ENCODE results near the gene TSC2.
"Not testable (repeated sequence)": the region's sequence is repeated elsewhere in the genome, so short reads cannot be mapped to it uniquely, and the experiment has no call there.

DNA sequence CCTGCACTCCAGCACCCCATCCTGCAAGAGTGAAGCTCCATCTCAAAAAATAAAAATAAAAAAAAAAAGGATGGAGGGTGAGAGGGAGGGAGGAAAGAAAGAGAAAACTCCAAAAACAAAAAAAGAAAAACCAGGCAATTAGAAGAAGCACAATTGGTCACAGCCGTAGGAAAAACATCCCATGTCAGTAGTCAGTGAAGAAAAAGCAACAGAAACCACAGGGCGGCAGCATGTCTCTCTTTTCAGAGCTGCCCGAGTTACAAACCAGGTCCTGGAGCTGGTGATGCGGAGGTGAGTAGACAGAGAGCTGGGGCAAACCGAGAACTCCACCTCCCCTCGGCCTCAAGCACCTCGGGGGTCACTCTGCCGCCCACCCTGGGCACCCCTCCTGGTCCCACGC lies 73.5 kb downstream of the TSC2 start:
- TF ChIP-seq, protein P1, sequence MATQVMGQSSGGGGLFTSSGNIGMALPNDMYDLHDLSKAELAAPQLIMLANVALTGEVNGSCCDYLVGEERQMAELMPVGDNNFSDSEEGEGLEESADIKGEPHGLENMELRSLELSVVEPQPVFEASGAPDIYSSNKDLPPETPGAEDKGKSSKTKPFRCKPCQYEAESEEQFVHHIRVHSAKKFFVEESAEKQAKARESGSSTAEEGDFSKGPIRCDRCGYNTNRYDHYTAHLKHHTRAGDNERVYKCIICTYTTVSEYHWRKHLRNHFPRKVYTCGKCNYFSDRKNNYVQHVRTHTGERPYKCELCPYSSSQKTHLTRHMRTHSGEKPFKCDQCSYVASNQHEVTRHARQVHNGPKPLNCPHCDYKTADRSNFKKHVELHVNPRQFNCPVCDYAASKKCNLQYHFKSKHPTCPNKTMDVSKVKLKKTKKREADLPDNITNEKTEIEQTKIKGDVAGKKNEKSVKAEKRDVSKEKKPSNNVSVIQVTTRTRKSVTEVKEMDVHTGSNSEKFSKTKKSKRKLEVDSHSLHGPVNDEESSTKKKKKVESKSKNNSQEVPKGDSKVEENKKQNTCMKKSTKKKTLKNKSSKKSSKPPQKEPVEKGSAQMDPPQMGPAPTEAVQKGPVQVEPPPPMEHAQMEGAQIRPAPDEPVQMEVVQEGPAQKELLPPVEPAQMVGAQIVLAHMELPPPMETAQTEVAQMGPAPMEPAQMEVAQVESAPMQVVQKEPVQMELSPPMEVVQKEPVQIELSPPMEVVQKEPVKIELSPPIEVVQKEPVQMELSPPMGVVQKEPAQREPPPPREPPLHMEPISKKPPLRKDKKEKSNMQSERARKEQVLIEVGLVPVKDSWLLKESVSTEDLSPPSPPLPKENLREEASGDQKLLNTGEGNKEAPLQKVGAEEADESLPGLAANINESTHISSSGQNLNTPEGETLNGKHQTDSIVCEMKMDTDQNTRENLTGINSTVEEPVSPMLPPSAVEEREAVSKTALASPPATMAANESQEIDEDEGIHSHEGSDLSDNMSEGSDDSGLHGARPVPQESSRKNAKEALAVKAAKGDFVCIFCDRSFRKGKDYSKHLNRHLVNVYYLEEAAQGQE (IDR thresholded peaks at IDR 0.05; ENCODE audit: borderline replicate concordance): peak; percentile 40; the same call in 1 of the 2 replicates
- TF ChIP-seq, protein P1 (CRISPR knock-in tag; IDR thresholded peaks at IDR 0.05; ENCODE audit: low read depth): not testable (repeated sequence)
- TF ChIP-seq, protein P2, sequence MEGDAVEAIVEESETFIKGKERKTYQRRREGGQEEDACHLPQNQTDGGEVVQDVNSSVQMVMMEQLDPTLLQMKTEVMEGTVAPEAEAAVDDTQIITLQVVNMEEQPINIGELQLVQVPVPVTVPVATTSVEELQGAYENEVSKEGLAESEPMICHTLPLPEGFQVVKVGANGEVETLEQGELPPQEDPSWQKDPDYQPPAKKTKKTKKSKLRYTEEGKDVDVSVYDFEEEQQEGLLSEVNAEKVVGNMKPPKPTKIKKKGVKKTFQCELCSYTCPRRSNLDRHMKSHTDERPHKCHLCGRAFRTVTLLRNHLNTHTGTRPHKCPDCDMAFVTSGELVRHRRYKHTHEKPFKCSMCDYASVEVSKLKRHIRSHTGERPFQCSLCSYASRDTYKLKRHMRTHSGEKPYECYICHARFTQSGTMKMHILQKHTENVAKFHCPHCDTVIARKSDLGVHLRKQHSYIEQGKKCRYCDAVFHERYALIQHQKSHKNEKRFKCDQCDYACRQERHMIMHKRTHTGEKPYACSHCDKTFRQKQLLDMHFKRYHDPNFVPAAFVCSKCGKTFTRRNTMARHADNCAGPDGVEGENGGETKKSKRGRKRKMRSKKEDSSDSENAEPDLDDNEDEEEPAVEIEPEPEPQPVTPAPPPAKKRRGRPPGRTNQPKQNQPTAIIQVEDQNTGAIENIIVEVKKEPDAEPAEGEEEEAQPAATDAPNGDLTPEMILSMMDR (IDR thresholded peaks at IDR 0.05 in 2 of 3, conservative IDR thresholded peaks at IDR 0.05 in 1 of 3; ENCODE audit: insufficient read depth in 2 of 3, low read depth in 1 of 3, low read length in 3 of 3): peak; percentile 34 to 45 (median 42); a peak in 3 of 6 replicates
- TF ChIP-seq ZNF445 (CRISPR knock-in tag; IDR thresholded peaks at IDR 0.05; ENCODE audit: low read depth); NR2C2 (CRISPR knock-in tag; IDR thresholded peaks at IDR 0.05); NR2C2 (tag; IDR thresholded peaks at IDR 0.05); SMAD4 (CRISPR knock-in tag; conservative IDR thresholded peaks at IDR 0.05); ETV1 (tag; conservative IDR thresholded peaks at IDR 0.05; ENCODE audit: low read depth); ZNF224 (CRISPR knock-in tag; IDR thresholded peaks at IDR 0.05); EZH2 (IDR thresholded peaks at IDR 0.05; ENCODE audit: borderline replicate concordance, low read depth, low read length): not testable (repeated sequence)
- TF ChIP-seq, protein P3, sequence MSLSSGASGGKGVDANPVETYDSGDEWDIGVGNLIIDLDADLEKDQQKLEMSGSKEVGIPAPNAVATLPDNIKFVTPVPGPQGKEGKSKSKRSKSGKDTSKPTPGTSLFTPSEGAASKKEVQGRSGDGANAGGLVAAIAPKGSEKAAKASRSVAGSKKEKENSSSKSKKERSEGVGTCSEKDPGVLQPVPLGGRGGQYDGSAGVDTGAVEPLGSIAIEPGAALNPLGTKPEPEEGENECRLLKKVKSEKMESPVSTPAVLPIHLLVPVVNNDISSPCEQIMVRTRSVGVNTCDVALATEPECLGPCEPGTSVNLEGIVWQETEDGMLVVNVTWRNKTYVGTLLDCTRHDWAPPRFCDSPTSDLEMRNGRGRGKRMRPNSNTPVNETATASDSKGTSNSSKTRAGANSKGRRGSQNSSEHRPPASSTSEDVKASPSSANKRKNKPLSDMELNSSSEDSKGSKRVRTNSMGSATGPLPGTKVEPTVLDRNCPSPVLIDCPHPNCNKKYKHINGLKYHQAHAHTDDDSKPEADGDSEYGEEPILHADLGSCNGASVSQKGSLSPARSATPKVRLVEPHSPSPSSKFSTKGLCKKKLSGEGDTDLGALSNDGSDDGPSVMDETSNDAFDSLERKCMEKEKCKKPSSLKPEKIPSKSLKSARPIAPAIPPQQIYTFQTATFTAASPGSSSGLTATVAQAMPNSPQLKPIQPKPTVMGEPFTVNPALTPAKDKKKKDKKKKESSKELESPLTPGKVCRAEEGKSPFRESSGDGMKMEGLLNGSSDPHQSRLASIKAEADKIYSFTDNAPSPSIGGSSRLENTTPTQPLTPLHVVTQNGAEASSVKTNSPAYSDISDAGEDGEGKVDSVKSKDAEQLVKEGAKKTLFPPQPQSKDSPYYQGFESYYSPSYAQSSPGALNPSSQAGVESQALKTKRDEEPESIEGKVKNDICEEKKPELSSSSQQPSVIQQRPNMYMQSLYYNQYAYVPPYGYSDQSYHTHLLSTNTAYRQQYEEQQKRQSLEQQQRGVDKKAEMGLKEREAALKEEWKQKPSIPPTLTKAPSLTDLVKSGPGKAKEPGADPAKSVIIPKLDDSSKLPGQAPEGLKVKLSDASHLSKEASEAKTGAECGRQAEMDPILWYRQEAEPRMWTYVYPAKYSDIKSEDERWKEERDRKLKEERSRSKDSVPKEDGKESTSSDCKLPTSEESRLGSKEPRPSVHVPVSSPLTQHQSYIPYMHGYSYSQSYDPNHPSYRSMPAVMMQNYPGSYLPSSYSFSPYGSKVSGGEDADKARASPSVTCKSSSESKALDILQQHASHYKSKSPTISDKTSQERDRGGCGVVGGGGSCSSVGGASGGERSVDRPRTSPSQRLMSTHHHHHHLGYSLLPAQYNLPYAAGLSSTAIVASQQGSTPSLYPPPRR (CRISPR knock-in tag; IDR thresholded peaks at IDR 0.05; ENCODE audit: borderline replicate concordance): not testable (repeated sequence)
- TF ChIP-seq, protein P4, sequence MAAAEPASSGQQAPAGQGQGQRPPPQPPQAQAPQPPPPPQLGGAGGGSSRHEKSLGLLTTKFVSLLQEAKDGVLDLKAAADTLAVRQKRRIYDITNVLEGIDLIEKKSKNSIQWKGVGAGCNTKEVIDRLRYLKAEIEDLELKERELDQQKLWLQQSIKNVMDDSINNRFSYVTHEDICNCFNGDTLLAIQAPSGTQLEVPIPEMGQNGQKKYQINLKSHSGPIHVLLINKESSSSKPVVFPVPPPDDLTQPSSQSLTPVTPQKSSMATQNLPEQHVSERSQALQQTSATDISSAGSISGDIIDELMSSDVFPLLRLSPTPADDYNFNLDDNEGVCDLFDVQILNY (CRISPR knock-in tag; IDR thresholded peaks at IDR 0.05): not testable (repeated sequence)

All from K562 (cell line).